Panc1 (cell line): ENCODE measurements around the gene LDHB. TPM values are rescaled to one million over a fixed set of nuclear protein-coding genes. Genes with fewer than 3 reads are reported as not detected.

Experiments
- ATAC-seq: fragments of 200-7000 bp; cut with Tn5 transposase; 2 replicates; pipeline ENCODE4 v1.9.1; 2020; ENCODE audit warnings: mild to moderate bottlenecking, moderate library complexity
- BruUV-seq: library from RNA; stranded (reverse); fragments of 400-500 nt; replicated peaks from 2 replicates; lab custom pipeline; 2021; lab: Mats Ljungman, UMichigan
- CTCF ChIA-PET: fragments of 300-600 bp; sonication (Branson Sonifier 250); formaldehyde crosslinking; loops from one replicate; lab custom pipeline; 2022; ENCODE audit warnings: antibody characterized with exemption; lab: Charles Lee
- POLR2A ChIA-PET: fragments of 300-600 bp; sonication (Branson Sonifier 250); formaldehyde crosslinking; loops from one replicate; lab custom pipeline; 2022; ENCODE audit warnings: antibody characterized with exemption; lab: Charles Lee
- DNase-seq: peaks from one replicate; pipeline ENCODE4 v3.0.0-alpha.2; 2010; ENCODE audit warnings: low read depth, low spot score
- H3K27ac ChIP-seq: 2 replicates; pipeline ENCODE4 v1.5.1; 2011; ENCODE audit warnings: mild to moderate bottlenecking, low read length, inconsistent platforms
- H3K27me3 ChIP-seq: fragments of 200-500 bp; sonication (Bioruptor generic); 2 replicates; pipeline ENCODE4 v1.6.0; 2014; ENCODE audit warnings: low read length, inconsistent platforms; ENCODE audit not compliant: control insufficient read depth, insufficient read depth
- H3K36me3 ChIP-seq: fragments of 200-500 bp; sonication (Bioruptor generic); 2 replicates; pipeline ENCODE4 v1.5.1; 2014; ENCODE audit warnings: inconsistent platforms, mild to moderate bottlenecking, low read length, moderate library complexity; ENCODE audit not compliant: control insufficient read depth, insufficient read depth
- H3K4me1 ChIP-seq: 2 replicates; pipeline ENCODE4 v1.5.1; 2011; ENCODE audit warnings: inconsistent platforms, mild to moderate bottlenecking, low read length, moderate library complexity; ENCODE audit not compliant: control insufficient read depth, insufficient read depth
- H3K4me3 ChIP-seq, 2 experiments: 2 replicates each; pipeline ENCODE4 v1.5.1; 2011 to 2012; ENCODE audit warnings: low read depth in 2 of 2, low read length in 2 of 2, mild to moderate bottlenecking in 2 of 2, inconsistent platforms in 1 of 2, moderate library complexity in 1 of 2
- H3K9me3 ChIP-seq: fragments of 200-500 bp; sonication (Bioruptor generic); 2 replicates; pipeline ENCODE4 v1.5.1; 2014; ENCODE audit warnings: low read depth, mild to moderate bottlenecking, inconsistent platforms, low read length, moderate library complexity; ENCODE audit not compliant: control insufficient read depth, insufficient read depth
- POLR2AphosphoS5 ChIP-seq: IDR thresholded peaks from 2 replicates; pipeline ENCODE4 v1.6.1; 2012; ENCODE audit warnings: mild to moderate bottlenecking, low read depth, low read length, moderate library complexity
- REST ChIP-seq, 2 experiments: IDR thresholded peaks; 2 replicates each; pipeline ENCODE4 v1.6.1; 2011 to 2012; ENCODE audit warnings: low read depth in 2 of 2, control low read depth in 1 of 2, low read length in 1 of 2, mild to moderate bottlenecking in 1 of 2, moderate library complexity in 1 of 2; ENCODE audit not compliant: insufficient read depth in 1 of 2
- SIN3A ChIP-seq: IDR thresholded peaks from 2 replicates; pipeline ENCODE4 v1.6.1; 2012; ENCODE audit warnings: low read depth, mild to moderate bottlenecking, low read length, moderate library complexity, borderline replicate concordance; ENCODE audit not compliant: insufficient read depth
- TCF7L2 ChIP-seq: IDR thresholded peaks from 2 replicates; pipeline ENCODE4 v1.6.1; 2011; ENCODE audit warnings: mild to moderate bottlenecking, low read depth, low read length, inconsistent platforms
- in situ Hi-C: cut with HindIII; loops from 2 replicates; pipeline ENCODE4 v1.10.0; 2016; ENCODE audit warnings: low sequenced_read_pairs, low pct_unique_long_range_greater_than_20kb
- intact Hi-C: fragments of 100-400 bp; cut with micrococcal nuclease; formaldehyde crosslinking; loops from one replicate; pipeline ENCODE4 v1.10.0; 2022; ENCODE audit not compliant: unreplicated experiment
- total RNA-seq: library from RNA; stranded (reverse); gene quantifications from one replicate; pipeline ENCODE4 v1.2.1, GENCODE V29; 2021; ENCODE audit not compliant: unreplicated experiment
- TF ChIP-seq, protein P1 (sequence below): fragments of 450-650 bp; IDR thresholded peaks from 2 replicates; pipeline ENCODE4 v1.5.1; 2017; ENCODE audit warnings: mild to moderate bottlenecking

LDHB gene
- total RNA-seq, 1 experiment from 2014 or later = 552 TPM

DNA sequence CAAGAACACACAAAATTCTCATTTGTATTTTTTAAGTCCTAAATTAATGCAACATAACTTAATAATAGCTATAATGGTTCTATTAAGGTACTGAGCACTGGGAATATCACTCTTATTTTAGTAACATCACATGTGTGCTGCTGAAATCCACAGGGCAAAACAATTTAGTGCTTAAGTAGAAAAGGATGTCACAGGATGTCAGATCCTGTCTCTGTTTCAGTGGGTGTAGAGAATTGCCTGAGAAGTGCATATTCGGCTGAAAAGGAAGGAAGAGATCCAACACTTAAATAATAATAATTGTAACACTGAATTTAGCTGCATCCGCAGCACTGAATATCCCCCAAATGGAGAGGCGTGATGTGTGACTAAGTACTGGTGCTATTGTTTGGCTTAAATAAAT lies 8.6 kb downstream of the LDHB start:
- ChIA-PET CTCF (no interaction called here), POLR2A (no interaction called here)
- DNase-seq (no peak), ATAC-seq (no peak)
- BruUV-seq = no TSS peak
- TF ChIP-seq, protein P1, sequence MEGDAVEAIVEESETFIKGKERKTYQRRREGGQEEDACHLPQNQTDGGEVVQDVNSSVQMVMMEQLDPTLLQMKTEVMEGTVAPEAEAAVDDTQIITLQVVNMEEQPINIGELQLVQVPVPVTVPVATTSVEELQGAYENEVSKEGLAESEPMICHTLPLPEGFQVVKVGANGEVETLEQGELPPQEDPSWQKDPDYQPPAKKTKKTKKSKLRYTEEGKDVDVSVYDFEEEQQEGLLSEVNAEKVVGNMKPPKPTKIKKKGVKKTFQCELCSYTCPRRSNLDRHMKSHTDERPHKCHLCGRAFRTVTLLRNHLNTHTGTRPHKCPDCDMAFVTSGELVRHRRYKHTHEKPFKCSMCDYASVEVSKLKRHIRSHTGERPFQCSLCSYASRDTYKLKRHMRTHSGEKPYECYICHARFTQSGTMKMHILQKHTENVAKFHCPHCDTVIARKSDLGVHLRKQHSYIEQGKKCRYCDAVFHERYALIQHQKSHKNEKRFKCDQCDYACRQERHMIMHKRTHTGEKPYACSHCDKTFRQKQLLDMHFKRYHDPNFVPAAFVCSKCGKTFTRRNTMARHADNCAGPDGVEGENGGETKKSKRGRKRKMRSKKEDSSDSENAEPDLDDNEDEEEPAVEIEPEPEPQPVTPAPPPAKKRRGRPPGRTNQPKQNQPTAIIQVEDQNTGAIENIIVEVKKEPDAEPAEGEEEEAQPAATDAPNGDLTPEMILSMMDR = no peak
- TF ChIP-seq POLR2AphosphoS5 (no peak), SIN3A (no peak), REST (IDR thresholded peaks at IDR 0.05; ENCODE audit: insufficient read depth in 1 of 2, low read depth in 2 of 2, low read length in 1 of 2) (no peak), TCF7L2 (no peak)
- Histone ChIP-seq H3K4me1 (no peaks in the 10 kb centered on the region), H3K4me3 (no peak overlapping the region), H3K27me3 (no peaks in the 10 kb centered on the region), H3K9me3 (no peaks in the 10 kb centered on the region), H3K27ac (no peak overlapping the region), H3K36me3 (peaks cover 40% of the 10 kb centered on the region)
- in situ Hi-C loops (no loop called here), intact Hi-C loops (no loop called here)

GRCh38 chr12:21648378-21648777 lies 9.3 kb downstream of the LDHB start:
- Histone ChIP-seq H3K27me3 (no peaks in the 10 kb centered on the region), H3K9me3 (no peaks in the 10 kb centered on the region), H3K4me1 (no peaks in the 10 kb centered on the region), H3K27ac (no peak overlapping the region), H3K4me3 (no peak overlapping the region), H3K36me3 (peaks cover 40% of the 10 kb centered on the region)
- no peak for DNase-seq
- no TSS peak for BruUV-seq
- POLR2A ChIA-PET = no interaction called here
- in situ Hi-C loops = no loop called here
- CTCF ChIA-PET = interaction anchor here (0.6 kb wide), 1 partner anchor 81 kb away, joined by 3 read pairs; no protein-coding TSS in a partner anchor
- intact Hi-C loops = no loop called here
- no peak for ATAC-seq
- TF ChIP-seq POLR2AphosphoS5 (no peak), TCF7L2 (no peak), SIN3A (no peak), REST (IDR thresholded peaks at IDR 0.05; ENCODE audit: insufficient read depth in 1 of 2, low read depth in 2 of 2, low read length in 1 of 2) (no peak)
- TF ChIP-seq, protein P1 = no peak
